ENCODE data around the gene PTOV1. TPM values are rescaled to one million over a fixed set of nuclear protein-coding genes. Genes with fewer than 3 reads are reported as not detected.

Gene PTOV1
- total RNA-seq, result 126 TPM

GRCh38 chr19:49850487-49851342 lies at the start of gene PTOV1:
Gene PTOV1 (plus strand): TSS chr19:49851159.

GRCh38 chr19:49812997-49813861 lies 37.7 kb upstream of the PTOV1 start, which contains the start of gene FUZ:
Gene FUZ (minus strand): TSS chr19:49813292. CDS start chr19:49813106, 186 bp downstream.

GRCh38 chr19:49817964-49818648 lies 32.9 kb upstream of the PTOV1 start, which contains the start of gene MED25:
Gene MED25 (plus strand): TSS chr19:49818289. CDS start chr19:49818342, 53 bp downstream.

GRCh38 chr19:49866933-49867782 lies 16.2 kb downstream of the PTOV1 start, which contains the start of gene PNKP:
Gene PNKP (minus strand): TSS chr19:49867576. CDS start chr19:49867204, 372 bp downstream.

GRCh38 chr19:49877020-49877878 lies 26.3 kb downstream of the PTOV1 start, which contains the start of the genes AKT1S1 and TBC1D17:
Gene AKT1S1 (minus strand): TSS chr19:49877355. CDS start chr19:49873295, 4,060 bp downstream.
Gene TBC1D17 (plus strand): TSS chr19:49877702. CDS start chr19:49877724, 22 bp downstream.

GRCh38 chr19:49896863-49897621 lies 46.1 kb downstream of the PTOV1 start, which contains the start of gene IL4I1:
Gene IL4I1 (minus strand): TSS chr19:49896887. CDS start chr19:49896160, 727 bp downstream.

Other genes starting within 250 kb of the PTOV1 start
- 6.5 TPM for gene RRAS, start 211.0 kb upstream of the PTOV1 start, total RNA-seq
- 28.2 TPM for gene SCAF1, start 208.9 kb upstream of the PTOV1 start, total RNA-seq
- gene IRF3, start 185.3 kb upstream of the PTOV1 start, total RNA-seq, result 51.1 TPM
- 3.1 TPM for gene BCL2L12, start 185.2 kb upstream of the PTOV1 start, total RNA-seq
- 298 TPM for gene PRMT1, start 173.9 kb upstream of the PTOV1 start, total RNA-seq
- gene ADM5, start 161.6 kb upstream of the PTOV1 start, total RNA-seq, result 0.77 TPM
- gene CPT1C, start 160.0 kb upstream of the PTOV1 start, total RNA-seq, result 40.4 TPM
- 0.22 TPM for gene TSKS, start 87.9 kb upstream of the PTOV1 start, total RNA-seq
- 61.0 TPM for gene AP2A1, start 84.2 kb upstream of the PTOV1 start, total RNA-seq
- 38.7 TPM for gene FUZ, start 37.9 kb upstream of the PTOV1 start, total RNA-seq
- gene MED25, start 32.9 kb upstream of the PTOV1 start, total RNA-seq, result 44.2 TPM
- gene PNKP, start 16.4 kb downstream of the PTOV1 start, total RNA-seq, result 49.9 TPM
- gene AKT1S1, start 26.2 kb downstream of the PTOV1 start, total RNA-seq, result 7.8 TPM
- gene TBC1D17, start 26.5 kb downstream of the PTOV1 start, total RNA-seq, result 24.8 TPM
- gene IL4I1, start 45.7 kb downstream of the PTOV1 start, total RNA-seq, result 0.27 TPM
- 4.0 TPM for gene ATF5, start 78.0 kb downstream of the PTOV1 start, total RNA-seq
- 53.2 TPM for gene NUP62, start 78.3 kb downstream of the PTOV1 start, total RNA-seq
- 1.3 TPM for gene SIGLEC11, start 110.0 kb downstream of the PTOV1 start, total RNA-seq
- gene VRK3, start 174.2 kb downstream of the PTOV1 start, total RNA-seq, result 43.3 TPM
- 18.7 TPM for gene ZNF473, start 174.8 kb downstream of the PTOV1 start, total RNA-seq